HepG2 (cell line): ENCODE results near the gene PRKG1. TPM values are rescaled to one million over a fixed set of nuclear protein-coding genes. Genes with fewer than 3 reads are reported as not detected.

Experiments
- ATAD3A ChIP-seq: sonication (generic); formaldehyde crosslinking; IDR thresholded peaks from 2 replicates; pipeline ENCODE4 v1.4.0; 2020; ENCODE audit warnings: missing genetic modification reagents
- DNMT1 ChIP-seq: sonication (generic); formaldehyde crosslinking; IDR thresholded peaks from 2 replicates; pipeline ENCODE4 v1.5.1; 2020; ENCODE audit warnings: mild to moderate bottlenecking, missing genetic modification reagents
- EP300 ChIP-seq, 3 experiments: sonication (generic) in 1 of 3; formaldehyde crosslinking in 1 of 3; IDR thresholded peaks; 2 replicates each; pipeline versions ENCODE4 v1.5.1 to v1.6.1; 2011 to 2020; ENCODE audit warnings: low read depth in 2 of 3, low read length in 2 of 3, borderline replicate concordance in 1 of 3, improper control_type of control experiment in 1 of 3, mild to moderate bottlenecking in 1 of 3, missing genetic modification reagents in 1 of 3, moderate library complexity in 1 of 3
- MED8 ChIP-seq: sonication (generic); formaldehyde crosslinking; IDR thresholded peaks from 2 replicates; pipeline ENCODE4 v1.8.1; 2023; ENCODE audit warnings: mild to moderate bottlenecking, missing genetic modification reagents; ENCODE audit not compliant: insufficient replicate concordance
- NR2F2 ChIP-seq: IDR thresholded peaks from 2 replicates; pipeline ENCODE4 v1.6.1; 2012; ENCODE audit warnings: low read depth, inconsistent platforms, borderline replicate concordance
- RBM39 ChIP-seq: fragments of 200-400 bp; formaldehyde crosslinking; IDR thresholded peaks from one replicate; pipeline ENCODE4 v1.6.1; 2018; ENCODE audit warnings: antibody characterized with exemption, mild to moderate bottlenecking, low read depth, low read length; ENCODE audit not compliant: poor library complexity, severe bottlenecking
- WIZ ChIP-seq: sonication (generic); formaldehyde crosslinking; IDR thresholded peaks from 2 replicates; pipeline ENCODE4 v1.5.1; 2020; ENCODE audit warnings: mild to moderate bottlenecking, missing genetic modification reagents
- ZC3H13 ChIP-seq: sonication (generic); formaldehyde crosslinking; IDR thresholded peaks from 2 replicates; pipeline ENCODE4 v1.8.1; 2023; ENCODE audit warnings: mild to moderate bottlenecking, missing genetic modification reagents, moderate library complexity
- ZMYM3 ChIP-seq: sonication (generic); formaldehyde crosslinking; IDR thresholded peaks from 2 replicates; pipeline ENCODE4 v1.5.1; 2020; ENCODE audit warnings: mild to moderate bottlenecking, missing genetic modification reagents
- ZNF274 ChIP-seq: sonication (generic); formaldehyde crosslinking; IDR thresholded peaks from 2 replicates; pipeline ENCODE4 v1.5.1; 2020; ENCODE audit warnings: mild to moderate bottlenecking, missing genetic modification reagents
- ZNF292 ChIP-seq: sonication (generic); formaldehyde crosslinking; IDR thresholded peaks from 2 replicates; pipeline ENCODE4 v1.8.1; 2022; ENCODE audit warnings: mild to moderate bottlenecking, low read depth, missing genetic modification reagents, borderline replicate concordance
- ZNF30 ChIP-seq: sonication (generic); formaldehyde crosslinking; IDR thresholded peaks from 2 replicates; pipeline ENCODE4 v1.5.0; 2020; ENCODE audit warnings: mild to moderate bottlenecking, missing genetic modification reagents
- ZNF331 ChIP-seq: sonication (generic); formaldehyde crosslinking; IDR thresholded peaks from 2 replicates; pipeline ENCODE4 v1.4.0; 2020; ENCODE audit warnings: missing genetic modification reagents
- ZSCAN31 ChIP-seq: sonication (generic); formaldehyde crosslinking; IDR thresholded peaks from 2 replicates; pipeline ENCODE4 v1.5.0; 2020; ENCODE audit warnings: low read depth, mild to moderate bottlenecking, missing genetic modification reagents
- polyA plus RNA-seq, 8 experiments: library from polyadenylated mRNA; depleted of rRNA in 3 of 8; stranded (reverse) in 7 of 8; unstranded in 1 of 8; fragments of >200 nt; fragmentation: Illumina TruSeq in 4 of 8; extraction: Trizol in 4 of 8; gene quantifications; 2 replicates each; pipeline versions ENCODE4 v1.2.1 to v1.2.3, GENCODE V29; 2011 to 2016; ENCODE audit warnings: low read depth in 4 of 8, missing spikeins in 1 of 8, mixed read lengths in 1 of 8; ENCODE audit not compliant: insufficient read depth in 1 of 8
- total RNA-seq, 5 experiments: library from RNA; depleted of rRNA; stranded (reverse); fragments of >200 nt; fragmentation: Illumina TruSeq; extraction: Trizol; gene quantifications; 2 replicates each; pipeline ENCODE4 v1.2.3, GENCODE V29; 2016; ENCODE audit warnings: low read depth in 1 of 5
- TF ChIP-seq, protein P1 (sequence below): sonication (generic); formaldehyde crosslinking; IDR thresholded peaks from 2 replicates; pipeline ENCODE4 v1.8.0; 2022; ENCODE audit warnings: low read depth, missing genetic modification reagents
- TF ChIP-seq, protein P2 (sequence below): IDR thresholded peaks from 2 replicates; pipeline ENCODE4 v1.6.1; 2016; ENCODE audit warnings: missing compliant biosample characterization, missing genetic modification reagents, borderline replicate concordance
- TF ChIP-seq, protein P3 (sequence below): sonication (generic); formaldehyde crosslinking; conservative IDR thresholded peaks from 2 replicates; pipeline ENCODE4 v1.8.0; 2022; ENCODE audit warnings: low read depth, missing genetic modification reagents
- TF ChIP-seq, protein P4 (sequence below): sonication (generic); formaldehyde crosslinking; IDR thresholded peaks from 2 replicates; pipeline ENCODE4 v1.4.0; 2020; ENCODE audit warnings: low read depth, missing genetic modification reagents

The PRKG1 gene
- total and polyA plus RNA-seq, 2 of the 13 experiments (the other 11 are each of a cell fraction or from before 2014, with no cell fraction given): 0.01 TPM; not detected in 1

DNA sequence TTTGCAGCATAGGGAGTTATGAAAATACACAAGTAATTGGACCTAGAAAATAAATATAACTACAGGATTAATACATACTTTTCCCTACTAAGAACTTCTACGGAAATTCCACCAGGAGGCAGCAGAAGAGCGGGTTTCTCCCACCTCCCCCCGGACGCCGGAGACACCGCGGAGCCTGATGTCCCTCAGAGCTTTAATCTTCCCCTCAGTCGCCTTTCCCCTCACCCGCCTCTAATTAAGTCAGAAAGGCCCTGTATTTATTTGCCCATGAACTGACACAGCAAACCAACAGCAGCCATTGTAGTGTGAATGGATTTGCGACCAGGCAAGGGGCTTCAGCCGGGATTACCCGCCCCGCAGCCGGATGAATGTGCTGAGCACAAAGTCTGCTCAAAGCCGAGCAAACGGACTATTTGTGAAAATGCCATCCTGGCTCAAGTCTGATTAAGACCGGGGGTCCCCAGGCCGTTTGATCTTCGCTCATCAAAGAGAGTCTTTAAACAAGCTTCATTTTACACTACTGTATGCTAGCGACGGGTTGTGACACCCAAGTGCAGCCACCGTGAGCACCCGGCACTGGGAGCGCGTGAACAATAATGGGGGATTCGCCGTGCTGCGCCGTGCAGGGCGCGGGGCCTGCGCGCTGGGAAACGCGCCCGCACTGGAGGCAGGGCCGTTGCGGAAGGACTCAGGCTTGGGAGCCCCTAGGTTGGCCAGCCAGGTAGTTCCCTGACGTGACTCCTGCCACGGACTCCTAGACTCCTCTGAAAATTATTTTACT lies 1234.2 kb downstream of the PRKG1 start (continued):
- TF ChIP-seq ZNF292 (CRISPR knock-in tag) (peak; percentile 89), ZNF30 (CRISPR knock-in tag) (0 out of 2 replicates have a peak, but pooled peaks have one; percentile 20), ZC3H13 (CRISPR knock-in tag) (no peak), DNMT1 (CRISPR knock-in tag) (no peak), ZNF274 (peak; percentile 79), ZMYM3 (CRISPR knock-in tag) (0 out of 2 replicates have a peak, but pooled peaks have one; percentile 53), NR2F2 (peak; percentile 31; the same call in 1 of the 2 replicates), MED8 (peak; percentile 45), WIZ (CRISPR knock-in tag) (peak; percentile 43; the same call in 1 of the 2 replicates), ATAD3A (CRISPR knock-in tag) (no peak), RBM39 (peak; percentile 69), EP300 (IDR thresholded peaks at IDR 0.05; ENCODE audit: low read depth in 2 of 2, low read length in 2 of 2) (peak in 1 of 2 experiments; percentile 54; a peak in 1 of 4 replicates), EP300 (CRISPR knock-in tag; IDR thresholded peaks at IDR 0.05; ENCODE audit: borderline replicate concordance) (no peak), ZSCAN31 (CRISPR knock-in tag) (peak; percentile 62; the same call in 1 of the 2 replicates), ZNF331 (CRISPR knock-in tag) (peak; percentile 17; the same call in 1 of the 2 replicates)
- TF ChIP-seq, protein P1, sequence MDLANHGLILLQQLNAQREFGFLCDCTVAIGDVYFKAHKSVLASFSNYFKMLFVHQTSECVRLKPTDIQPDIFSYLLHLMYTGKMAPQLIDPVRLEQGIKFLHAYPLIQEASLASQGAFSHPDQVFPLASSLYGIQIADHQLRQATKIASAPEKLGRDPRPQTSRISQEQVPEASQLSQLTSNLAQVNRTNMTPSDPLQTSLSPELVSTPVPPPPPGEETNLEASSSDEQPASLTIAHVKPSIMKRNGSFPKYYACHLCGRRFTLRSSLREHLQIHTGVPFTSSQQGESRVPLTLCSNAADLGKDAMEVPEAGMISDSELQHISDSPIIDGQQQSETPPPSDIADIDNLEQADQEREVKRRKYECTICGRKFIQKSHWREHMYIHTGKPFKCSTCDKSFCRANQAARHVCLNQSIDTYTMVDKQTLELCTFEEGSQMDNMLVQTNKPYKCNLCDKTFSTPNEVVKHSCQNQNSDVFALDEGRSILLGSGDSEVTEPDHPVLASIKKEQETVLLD: no peak
- TF ChIP-seq, protein P2, sequence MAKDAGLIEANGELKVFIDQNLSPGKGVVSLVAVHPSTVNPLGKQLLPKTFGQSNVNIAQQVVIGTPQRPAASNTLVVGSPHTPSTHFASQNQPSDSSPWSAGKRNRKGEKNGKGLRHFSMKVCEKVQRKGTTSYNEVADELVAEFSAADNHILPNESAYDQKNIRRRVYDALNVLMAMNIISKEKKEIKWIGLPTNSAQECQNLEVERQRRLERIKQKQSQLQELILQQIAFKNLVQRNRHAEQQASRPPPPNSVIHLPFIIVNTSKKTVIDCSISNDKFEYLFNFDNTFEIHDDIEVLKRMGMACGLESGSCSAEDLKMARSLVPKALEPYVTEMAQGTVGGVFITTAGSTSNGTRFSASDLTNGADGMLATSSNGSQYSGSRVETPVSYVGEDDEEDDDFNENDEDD (CRISPR knock-in tag): peak; percentile 21; the same call in 1 of the 2 replicates
- TF ChIP-seq, protein P3, sequence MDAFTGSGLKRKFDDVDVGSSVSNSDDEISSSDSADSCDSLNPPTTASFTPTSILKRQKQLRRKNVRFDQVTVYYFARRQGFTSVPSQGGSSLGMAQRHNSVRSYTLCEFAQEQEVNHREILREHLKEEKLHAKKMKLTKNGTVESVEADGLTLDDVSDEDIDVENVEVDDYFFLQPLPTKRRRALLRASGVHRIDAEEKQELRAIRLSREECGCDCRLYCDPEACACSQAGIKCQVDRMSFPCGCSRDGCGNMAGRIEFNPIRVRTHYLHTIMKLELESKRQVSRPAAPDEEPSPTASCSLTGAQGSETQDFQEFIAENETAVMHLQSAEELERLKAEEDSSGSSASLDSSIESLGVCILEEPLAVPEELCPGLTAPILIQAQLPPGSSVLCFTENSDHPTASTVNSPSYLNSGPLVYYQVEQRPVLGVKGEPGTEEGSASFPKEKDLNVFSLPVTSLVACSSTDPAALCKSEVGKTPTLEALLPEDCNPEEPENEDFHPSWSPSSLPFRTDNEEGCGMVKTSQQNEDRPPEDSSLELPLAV (CRISPR knock-in tag): no peak
- TF ChIP-seq, protein P4, sequence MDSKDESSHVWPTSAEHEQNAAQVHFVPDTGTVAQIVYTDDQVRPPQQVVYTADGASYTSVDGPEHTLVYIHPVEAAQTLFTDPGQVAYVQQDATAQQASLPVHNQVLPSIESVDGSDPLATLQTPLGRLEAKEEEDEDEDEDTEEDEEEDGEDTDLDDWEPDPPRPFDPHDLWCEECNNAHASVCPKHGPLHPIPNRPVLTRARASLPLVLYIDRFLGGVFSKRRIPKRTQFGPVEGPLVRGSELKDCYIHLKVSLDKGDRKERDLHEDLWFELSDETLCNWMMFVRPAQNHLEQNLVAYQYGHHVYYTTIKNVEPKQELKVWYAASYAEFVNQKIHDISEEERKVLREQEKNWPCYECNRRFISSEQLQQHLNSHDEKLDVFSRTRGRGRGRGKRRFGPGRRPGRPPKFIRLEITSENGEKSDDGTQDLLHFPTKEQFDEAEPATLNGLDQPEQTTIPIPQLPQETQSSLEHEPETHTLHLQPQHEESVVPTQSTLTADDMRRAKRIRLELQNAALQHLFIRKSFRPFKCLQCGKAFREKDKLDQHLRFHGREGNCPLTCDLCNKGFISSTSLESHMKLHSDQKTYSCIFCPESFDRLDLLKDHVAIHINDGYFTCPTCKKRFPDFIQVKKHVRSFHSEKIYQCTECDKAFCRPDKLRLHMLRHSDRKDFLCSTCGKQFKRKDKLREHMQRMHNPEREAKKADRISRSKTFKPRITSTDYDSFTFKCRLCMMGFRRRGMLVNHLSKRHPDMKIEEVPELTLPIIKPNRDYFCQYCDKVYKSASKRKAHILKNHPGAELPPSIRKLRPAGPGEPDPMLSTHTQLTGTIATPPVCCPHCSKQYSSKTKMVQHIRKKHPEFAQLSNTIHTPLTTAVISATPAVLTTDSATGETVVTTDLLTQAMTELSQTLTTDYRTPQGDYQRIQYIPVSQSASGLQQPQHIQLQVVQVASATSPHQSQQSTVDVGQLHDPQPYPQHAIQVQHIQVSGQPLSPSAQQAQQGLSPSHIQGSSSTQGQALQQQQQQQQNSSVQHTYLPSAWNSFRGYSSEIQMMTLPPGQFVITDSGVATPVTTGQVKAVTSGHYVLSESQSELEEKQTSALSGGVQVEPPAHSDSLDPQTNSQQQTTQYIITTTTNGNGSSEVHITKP (CRISPR knock-in tag): 0 out of 2 replicates have a peak, but pooled peaks have one; percentile 24
